HG02938 (cell line): Measurements from ENCODE around the gene CNTNAP2.

ENCODE experiments used
- ATAC-seq: cut with Tn5 transposase; IDR thresholded peaks from one replicate; pipeline ENCODE4 v1.9.1; 2021; ENCODE audit warnings: mild to moderate bottlenecking, moderate library complexity; ENCODE audit not compliant: unreplicated experiment

The CNTNAP2 gene

DNA sequence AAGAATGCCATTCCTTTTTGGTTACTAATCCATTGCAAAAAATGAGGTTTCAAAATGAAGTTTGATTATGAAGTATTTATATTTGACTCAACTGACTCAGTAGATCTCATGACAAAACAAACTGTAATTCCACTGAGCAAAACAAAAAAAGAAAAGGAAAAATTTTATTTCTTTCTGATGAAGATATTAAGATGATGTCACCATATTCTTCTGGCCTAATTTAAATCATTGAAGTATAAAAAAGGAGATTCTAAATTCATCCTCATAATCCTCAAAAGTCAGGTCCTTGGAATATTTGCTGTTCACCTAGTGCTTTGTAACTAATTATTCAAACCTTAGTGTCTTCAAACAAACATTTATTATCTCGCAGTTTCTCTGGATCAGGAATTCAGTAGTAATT is 1183.7 kb downstream of the CNTNAP2 start:
- no peak for ATAC-seq

- ATAC-seq, result no peak
Measured at GRCh38 chr7:147304376-147304775, 1187.8 kb downstream of the CNTNAP2 start.

DNA sequence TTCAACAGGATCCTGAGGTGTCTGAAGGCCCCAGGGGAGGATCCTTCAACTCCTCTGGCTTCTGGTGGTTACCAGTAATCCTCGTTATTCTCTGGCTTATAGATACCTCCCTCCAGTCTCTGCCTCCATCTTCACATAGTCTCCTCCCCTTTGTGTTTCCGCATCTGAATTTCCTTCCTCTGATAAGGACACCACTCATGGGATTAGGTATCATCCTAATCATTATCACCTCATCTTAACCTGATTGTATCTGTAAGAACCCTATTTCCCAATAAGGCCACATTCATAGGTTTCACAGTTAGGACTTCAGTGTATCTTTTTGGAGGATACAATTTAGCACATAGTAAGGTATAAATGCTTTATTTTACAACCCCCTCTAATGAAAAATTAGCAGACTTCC is 1189.2 kb downstream of the CNTNAP2 start:
- no peak for ATAC-seq

DNA sequence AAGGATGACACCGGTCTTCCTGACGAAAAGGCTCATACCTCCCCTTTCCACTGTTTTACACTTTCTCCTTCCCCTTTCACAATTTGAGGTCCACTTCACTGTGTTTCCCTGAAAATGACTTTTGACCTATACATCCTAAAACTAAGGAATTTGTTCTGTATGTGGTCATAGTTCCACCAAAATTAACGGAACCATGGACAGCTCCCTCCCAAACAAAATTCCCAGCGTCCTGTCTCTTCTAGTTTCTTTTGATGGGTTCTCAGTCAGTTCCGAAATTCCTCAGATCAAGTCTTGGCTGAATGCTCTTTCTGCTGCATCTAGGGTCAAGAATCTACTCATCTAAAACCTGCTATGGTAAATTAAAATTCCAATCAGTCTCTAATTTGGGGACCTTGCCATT is 1191.9 kb downstream of the CNTNAP2 start:
- ATAC-seq, result no peak

DNA sequence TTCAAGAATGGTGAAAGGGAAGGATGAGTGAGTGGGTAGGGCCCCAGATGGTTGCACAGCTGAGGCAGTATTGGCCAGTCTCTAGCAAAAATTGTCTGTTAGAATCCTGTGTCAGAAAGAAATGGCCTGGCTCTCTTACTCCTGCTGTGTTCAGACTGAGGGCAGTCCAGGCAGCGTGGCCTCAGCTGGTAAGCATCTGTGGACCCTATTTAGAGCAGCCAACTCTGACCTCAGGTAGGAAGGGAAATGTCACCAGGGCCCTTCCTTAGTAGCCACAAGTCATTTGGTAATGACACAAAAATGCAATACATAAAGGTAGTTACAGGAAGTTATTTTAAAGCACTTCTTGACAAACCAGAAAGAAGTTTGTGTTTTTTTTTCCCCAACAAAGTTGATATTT is 1194.7 kb downstream of the CNTNAP2 start:
- no peak for ATAC-seq

DNA sequence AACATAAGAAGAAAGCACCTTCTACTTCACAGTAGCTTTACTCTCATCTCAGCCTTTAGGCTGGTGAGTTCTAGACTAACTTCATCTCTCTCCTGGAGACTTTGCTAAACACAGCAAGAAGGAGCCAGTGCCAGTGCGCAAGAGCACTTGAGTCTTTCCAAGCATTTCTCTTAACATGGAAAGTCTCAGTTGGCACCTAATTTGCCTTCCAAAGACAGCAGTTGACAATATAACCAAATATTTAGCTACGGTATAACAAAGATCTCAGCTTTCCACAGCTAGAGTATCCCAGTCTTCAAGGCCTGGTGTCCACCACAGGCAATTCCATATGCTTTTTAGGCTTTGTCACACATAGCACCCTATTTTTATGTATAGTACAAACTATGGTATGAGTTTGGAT is 1204.9 kb downstream of the CNTNAP2 start:
- ATAC-seq, result no peak

DNA sequence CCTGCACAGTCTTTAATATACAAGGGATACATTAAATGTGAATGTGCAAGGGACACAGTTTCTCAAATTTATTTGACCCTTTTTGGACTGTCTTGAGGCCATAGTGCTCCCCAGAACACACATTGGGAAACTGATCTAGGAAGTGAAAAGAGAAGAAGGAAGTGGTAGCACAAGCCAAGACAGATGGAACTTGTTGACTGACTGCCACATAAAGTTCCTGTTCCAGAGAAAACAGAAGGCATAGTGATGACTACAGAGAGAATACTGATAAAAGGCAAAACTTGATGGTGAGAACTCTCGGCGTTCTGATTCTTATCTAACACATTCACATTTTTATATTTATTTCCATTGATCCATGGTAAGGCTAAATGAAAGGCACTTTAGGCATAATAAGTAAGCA is 1216.4 kb downstream of the CNTNAP2 start:
- no peak for ATAC-seq

GRCh38 chr7:147363101-147363500 is 1246.5 kb downstream of the CNTNAP2 start:
- ATAC-seq, result no peak

DNA sequence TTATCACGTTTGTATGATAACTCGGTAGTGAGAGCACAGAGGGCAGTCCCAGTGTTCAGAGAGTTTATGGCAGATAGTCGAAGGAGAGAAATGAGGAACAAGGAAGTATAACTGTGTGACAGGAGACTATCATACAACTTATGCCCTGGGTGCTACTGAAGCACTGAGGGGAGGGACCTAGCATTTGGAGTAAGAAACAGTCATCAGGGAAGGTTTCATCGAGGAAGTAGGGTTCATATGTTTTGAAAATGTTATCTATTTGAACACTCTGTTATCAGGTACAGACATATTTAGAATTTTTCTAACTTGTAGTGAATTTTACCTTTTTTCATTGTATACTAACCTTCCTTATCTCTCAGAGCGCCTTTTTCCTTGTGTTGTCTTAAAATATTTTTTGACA is 1259.6 kb downstream of the CNTNAP2 start:
- ATAC-seq, result no peak

GRCh38 chr7:147380926-147381325 is 1264.3 kb downstream of the CNTNAP2 start:
- no peak for ATAC-seq

DNA sequence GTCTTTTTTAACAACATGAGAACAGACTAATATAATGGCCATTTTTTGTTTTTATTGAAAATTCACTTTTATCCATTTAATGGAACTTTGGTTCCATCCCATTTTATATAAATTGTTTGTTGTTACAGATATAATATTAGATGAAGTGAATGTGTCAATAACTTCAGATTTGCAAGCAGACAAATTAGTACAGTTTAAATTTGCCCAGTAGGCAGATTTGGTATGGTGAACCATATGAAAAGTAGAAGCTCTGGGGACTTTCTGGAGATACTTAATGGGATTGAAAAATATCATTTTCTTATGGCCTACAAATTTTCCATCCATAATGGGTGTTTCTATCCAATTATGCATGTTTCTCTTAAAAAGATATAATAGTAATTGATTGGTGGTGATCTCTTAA is 1277.7 kb downstream of the CNTNAP2 start:
- ATAC-seq, result no peak

- no peak for ATAC-seq
Measured at GRCh38 chr7:147400221-147400689, 1283.7 kb downstream of the CNTNAP2 start.

DNA sequence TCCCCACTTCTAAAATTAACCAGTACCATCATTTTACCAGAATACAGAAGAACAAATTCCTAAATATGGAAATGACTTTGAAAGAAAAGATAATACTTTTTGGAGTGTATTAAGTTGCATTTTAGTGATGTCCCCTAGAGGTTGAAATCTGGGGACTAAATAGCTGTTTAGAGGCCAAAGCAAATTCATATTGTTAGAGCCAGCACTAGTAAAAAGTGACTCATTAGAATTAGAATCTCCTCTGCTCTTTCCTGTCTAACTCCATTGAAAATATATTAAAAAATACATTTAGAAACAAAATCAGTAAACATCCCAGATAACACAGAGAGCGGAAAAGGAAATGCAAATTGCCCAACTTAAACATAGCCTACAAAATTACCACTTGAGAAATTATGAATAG is 1284.3 kb downstream of the CNTNAP2 start:
- no peak for ATAC-seq

GRCh38 chr7:147405621-147406020 is 1289.0 kb downstream of the CNTNAP2 start:
- ATAC-seq, result no peak

GRCh38 chr7:147406521-147407135 is 1290.0 kb downstream of the CNTNAP2 start:
- ATAC-seq, result no peak

DNA sequence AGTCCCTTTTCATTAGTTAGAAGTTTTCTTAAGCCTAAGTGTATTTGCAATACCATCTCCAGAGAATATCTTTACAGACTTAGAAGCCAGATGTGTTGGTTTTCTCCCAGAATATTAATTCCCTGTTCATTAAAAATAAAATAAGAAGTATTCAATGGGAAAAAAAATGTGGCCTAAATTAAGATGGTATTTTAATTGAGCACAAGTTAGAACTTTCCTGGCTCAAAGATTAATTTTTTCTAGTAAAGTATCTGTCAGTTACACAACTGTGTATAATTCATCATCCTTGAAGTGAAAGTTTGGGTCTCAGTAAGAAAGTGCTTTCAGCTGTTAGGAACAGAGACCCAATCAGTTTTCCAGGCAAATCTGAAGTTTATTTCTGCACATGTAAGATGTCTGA is 1294.5 kb downstream of the CNTNAP2 start:
- ATAC-seq, result no peak

DNA sequence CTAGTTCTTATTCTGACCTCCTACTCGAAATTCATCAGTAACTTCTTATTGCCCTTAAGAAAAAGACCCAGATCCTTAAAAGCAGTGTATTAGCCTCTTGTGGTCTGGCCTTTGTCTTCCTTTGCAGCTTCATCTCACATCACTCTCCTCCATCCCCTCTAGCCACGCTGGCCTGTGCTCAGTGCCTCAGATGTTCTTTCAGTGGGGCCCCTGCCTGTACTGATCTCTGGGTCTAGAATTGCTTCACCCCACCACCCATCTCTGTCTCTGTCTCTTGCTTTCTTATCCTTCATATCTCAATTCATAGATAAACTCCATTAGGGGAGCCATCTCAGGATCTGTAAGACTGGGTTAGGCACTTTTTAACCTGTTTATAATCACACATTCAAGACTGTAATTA is 1295.5 kb downstream of the CNTNAP2 start:
- ATAC-seq, result no peak

- ATAC-seq, result no peak
Measured at GRCh38 chr7:147412782-147413556, 1296.4 kb downstream of the CNTNAP2 start.

- no peak for ATAC-seq
Measured at GRCh38 chr7:147413557-147413870, 1296.9 kb downstream of the CNTNAP2 start.

GRCh38 chr7:147415991-147416390 is 1299.4 kb downstream of the CNTNAP2 start:
- ATAC-seq, result no peak

- ATAC-seq, result no peak
Measured at GRCh38 chr7:147418966-147419365, 1302.4 kb downstream of the CNTNAP2 start.

GRCh38 chr7:147423875-147424274 is 1307.3 kb downstream of the CNTNAP2 start:
- no peak for ATAC-seq

GRCh38 chr7:147428075-147428474 is 1311.5 kb downstream of the CNTNAP2 start:
- no peak for ATAC-seq
